ENCODE data around the gene DMPK. TPM values are rescaled to one million over a fixed set of nuclear protein-coding genes. Genes with fewer than 3 reads are reported as not detected.
A peak's percentile ranks its signal among the peaks of the same experiment; 100 is the strongest.

DMPK gene
- total RNA-seq (2022): 28.1 and 30.2 TPM in 2 replicates
- Bru-seq, nascent RNA: percentile 59 among the genes with signal in this experiment
- percentile 73 among the genes with signal in this experiment for BruChase-seq, experiment 1, labeled RNA remaining after a 2-hour chase
- BruChase-seq, experiment 2, labeled RNA remaining after a 6-hour chase: percentile 88 among the genes with signal in this experiment
- long read RNA-seq, partial matches to known transcripts: 7 of 18 reads
- long read RNA-seq, other reads (novel, unspliced or antisense): 9 of 18 reads

- Mint-ChIP-seq H3K9me3 (ENCODE audit: unreplicated experiment) (no peaks in the 10 kb centered on the region), H3K27me3 (ENCODE audit: insufficient read depth, unreplicated experiment) (no peaks in the 10 kb centered on the region), H3K27ac (ENCODE audit: unreplicated experiment) (no peak within 1 kb of the TSS), H3K4me1 (ENCODE audit: low read depth, unreplicated experiment) (peaks cover 18% of the 10 kb centered on the region), H3K36me3 (ENCODE audit: insufficient read depth, unreplicated experiment) (peaks cover 63% of the 10 kb centered on the region), H3K4me3 (ENCODE audit: unreplicated experiment) (no peak within 1 kb of the TSS)
- ChIA-PET POLR2A (interaction anchor here (0.5 to 1.3 kb wide), 10 partner anchors 7 to 1114 kb away, joined by 3 to 14 read pairs (median 5); partner anchors contain the start of genes CCDC61, QPCTL and SYMPK), CTCF (interaction anchor here (0.5 to 2.7 kb wide), 10 partner anchors 8 to 613 kb away, joined by 3 to 10 read pairs (median 6); partner anchors contain the start of gene DMWD)
- Histone ChIP-seq H3K4me1 (peaks cover 15% of the 10 kb centered on the region), H3K36me3 (ENCODE audit: control insufficient read depth, insufficient read depth, low read length) (no peaks in the 10 kb centered on the region), H3K27me3 (replicated peaks; ENCODE audit: control insufficient read depth, insufficient read depth, low read length) (no peaks in the 10 kb centered on the region), H3K4me3 (ENCODE audit: low read depth, low read length) (peak within 1 kb of the TSS; percentile 21), H3K9me3 (no peaks in the 10 kb centered on the region)
- no TSS peak for BruUV-seq (replicated peaks)
- TF ChIP-seq, protein P1, sequence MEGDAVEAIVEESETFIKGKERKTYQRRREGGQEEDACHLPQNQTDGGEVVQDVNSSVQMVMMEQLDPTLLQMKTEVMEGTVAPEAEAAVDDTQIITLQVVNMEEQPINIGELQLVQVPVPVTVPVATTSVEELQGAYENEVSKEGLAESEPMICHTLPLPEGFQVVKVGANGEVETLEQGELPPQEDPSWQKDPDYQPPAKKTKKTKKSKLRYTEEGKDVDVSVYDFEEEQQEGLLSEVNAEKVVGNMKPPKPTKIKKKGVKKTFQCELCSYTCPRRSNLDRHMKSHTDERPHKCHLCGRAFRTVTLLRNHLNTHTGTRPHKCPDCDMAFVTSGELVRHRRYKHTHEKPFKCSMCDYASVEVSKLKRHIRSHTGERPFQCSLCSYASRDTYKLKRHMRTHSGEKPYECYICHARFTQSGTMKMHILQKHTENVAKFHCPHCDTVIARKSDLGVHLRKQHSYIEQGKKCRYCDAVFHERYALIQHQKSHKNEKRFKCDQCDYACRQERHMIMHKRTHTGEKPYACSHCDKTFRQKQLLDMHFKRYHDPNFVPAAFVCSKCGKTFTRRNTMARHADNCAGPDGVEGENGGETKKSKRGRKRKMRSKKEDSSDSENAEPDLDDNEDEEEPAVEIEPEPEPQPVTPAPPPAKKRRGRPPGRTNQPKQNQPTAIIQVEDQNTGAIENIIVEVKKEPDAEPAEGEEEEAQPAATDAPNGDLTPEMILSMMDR (IDR thresholded peaks at IDR 0.05; ENCODE audit: insufficient read depth in 1 of 2, low read depth in 1 of 2, low read length in 1 of 2, severe bottlenecking in 1 of 2, unreplicated experiment in 1 of 2): no peak
- DNase-seq: peak in 1 of 2 experiments; percentile 47
- intact Hi-C loops (cut with micrococcal nuclease; ENCODE audit: unreplicated experiment): no loop called here
These were observed at the start of gene DMPK for GRCh38 chr19:45782162-45782691. TSS of gene DMPK (minus strand) at chr19:45782490. CDS start at chr19:45782352, 138 bp downstream.

DNA sequence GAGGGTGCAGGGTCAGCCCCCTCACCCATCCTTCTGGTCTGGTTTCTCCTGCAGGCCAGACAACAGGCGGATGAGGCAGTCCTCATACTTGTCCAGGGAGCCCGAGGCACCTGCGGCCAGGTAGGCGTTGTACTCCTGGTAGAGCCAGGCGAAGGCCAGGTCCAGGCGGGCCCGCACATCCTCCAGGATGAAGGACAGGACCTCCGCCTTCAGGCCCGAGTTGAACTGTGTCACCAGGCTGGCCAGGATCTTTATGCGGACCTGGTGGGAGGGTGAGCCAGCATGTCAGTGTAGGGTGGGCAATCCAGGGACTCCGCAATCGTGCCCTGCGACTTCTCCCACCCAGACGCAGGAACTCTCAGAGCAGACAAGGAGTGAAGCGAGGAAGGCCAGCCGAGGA is 46.7 kb upstream of the DMPK start:
- H3K9me3 Mint-ChIP-seq (ENCODE audit: unreplicated experiment): no peaks in the 10 kb centered on the region
- POLR2A ChIA-PET: no interaction called here
- peaks cover 93% of the 10 kb centered on the region for H3K36me3 Mint-ChIP-seq (ENCODE audit: insufficient read depth, unreplicated experiment)
- Histone ChIP-seq H3K27me3 (replicated peaks; ENCODE audit: control insufficient read depth, insufficient read depth, low read length) (no peaks in the 10 kb centered on the region), H3K36me3 (ENCODE audit: control insufficient read depth, insufficient read depth, low read length) (peaks cover 9% of the 10 kb centered on the region), H3K4me3 (ENCODE audit: low read depth, low read length) (no peak overlapping the region), H3K4me1 (no peaks in the 10 kb centered on the region), H3K9me3 (no peaks in the 10 kb centered on the region)
- CTCF ChIA-PET: interaction anchor here (2.2 kb wide), 1 partner anchor 12 kb away, joined by 9 read pairs; no protein-coding TSS in a partner anchor
- no peaks in the 10 kb centered on the region for H3K27me3 Mint-ChIP-seq (ENCODE audit: insufficient read depth, unreplicated experiment)
- BruUV-seq (replicated peaks): no TSS peak
- no peak for DNase-seq
- H3K4me1 Mint-ChIP-seq (ENCODE audit: low read depth, unreplicated experiment): no peaks in the 10 kb centered on the region
- H3K27ac Mint-ChIP-seq (ENCODE audit: unreplicated experiment): peak overlapping the region; percentile 30
- intact Hi-C loops (cut with micrococcal nuclease; ENCODE audit: unreplicated experiment): no loop called here
- no peak overlapping the region for H3K4me3 Mint-ChIP-seq (ENCODE audit: unreplicated experiment)
- TF ChIP-seq, protein P1 (IDR thresholded peaks at IDR 0.05; ENCODE audit: insufficient read depth in 1 of 2, low read depth in 1 of 2, low read length in 1 of 2, severe bottlenecking in 1 of 2, unreplicated experiment in 1 of 2): no peak

GRCh38 chr19:45828523-45828922 is 46.2 kb upstream of the DMPK start:
- Mint-ChIP-seq H3K27me3 (ENCODE audit: insufficient read depth, unreplicated experiment) (no peaks in the 10 kb centered on the region), H3K4me3 (ENCODE audit: unreplicated experiment) (no peak overlapping the region), H3K36me3 (ENCODE audit: insufficient read depth, unreplicated experiment) (peaks cover 91% of the 10 kb centered on the region), H3K9me3 (ENCODE audit: unreplicated experiment) (no peaks in the 10 kb centered on the region), H3K27ac (ENCODE audit: unreplicated experiment) (peak overlapping the region; percentile 30), H3K4me1 (ENCODE audit: low read depth, unreplicated experiment) (no peaks in the 10 kb centered on the region)
- no TSS peak for BruUV-seq (replicated peaks)
- ChIA-PET CTCF (interaction anchor here (2.2 kb wide), 1 partner anchor 11 kb away, joined by 9 read pairs; no protein-coding TSS in a partner anchor), POLR2A (no interaction called here)
- Histone ChIP-seq H3K4me1 (no peaks in the 10 kb centered on the region), H3K27me3 (replicated peaks; ENCODE audit: control insufficient read depth, insufficient read depth, low read length) (no peaks in the 10 kb centered on the region), H3K4me3 (ENCODE audit: low read depth, low read length) (no peak overlapping the region), H3K9me3 (no peaks in the 10 kb centered on the region), H3K36me3 (ENCODE audit: control insufficient read depth, insufficient read depth, low read length) (peaks cover 9% of the 10 kb centered on the region)
- no peak for DNase-seq
- intact Hi-C loops (cut with micrococcal nuclease; ENCODE audit: unreplicated experiment): no loop called here
- TF ChIP-seq, protein P1 (IDR thresholded peaks at IDR 0.05; ENCODE audit: insufficient read depth in 1 of 2, low read depth in 1 of 2, low read length in 1 of 2, severe bottlenecking in 1 of 2, unreplicated experiment in 1 of 2): no peak

All from Caco-2 (cell line).